WTC11 (cell line): Measurements from ENCODE around the gene ARID4B. TPM values are rescaled to one million over a fixed set of nuclear protein-coding genes. Genes with fewer than 3 reads are reported as not detected.
"Not testable (repeated sequence)": the region's sequence is repeated elsewhere in the genome, so short reads cannot be mapped to it uniquely, and the experiment has no call there.

Experiments used
- ATAC-seq: fragments of 200-7000 bp; cut with Tn5 transposase; 2 replicates; pipeline ENCODE4 v1.10.0; 2021; ENCODE audit warnings: mild to moderate bottlenecking, moderate library complexity
- CTCF ChIA-PET: fragments of 300-600 bp; sonication (Branson Sonifier 250); formaldehyde crosslinking; loops from one replicate; lab custom pipeline; 2021; ENCODE audit warnings: antibody characterized with exemption; lab: Charles Lee
- POLR2A ChIA-PET: fragments of 350-600 bp; sonication (Branson Sonifier 250); formaldehyde crosslinking; loops from one replicate; lab custom pipeline; 2021; ENCODE audit warnings: antibody characterized with exemption; lab: Charles Lee
- DNase-seq: peaks from one replicate; pipeline ENCODE4 v3.0.0; 2021; ENCODE audit warnings: low spot score
- H3K27ac Mint-ChIP-seq: 2 replicates; pipeline ENCODE4 v1.8.0; 2021; ENCODE audit warnings: mixed read lengths
- H3K27me3 Mint-ChIP-seq: 2 replicates; pipeline ENCODE4 v1.8.0; 2021; ENCODE audit warnings: low read depth, mild to moderate bottlenecking, moderate library complexity, mixed read lengths
- H3K36me3 Mint-ChIP-seq: 2 replicates; pipeline ENCODE4 v1.8.0; 2021; ENCODE audit warnings: mixed read lengths
- H3K4me1 Mint-ChIP-seq: 2 replicates; pipeline ENCODE4 v1.8.0; 2022; ENCODE audit warnings: mixed read lengths
- H3K4me3 Mint-ChIP-seq: 2 replicates; pipeline ENCODE4 v1.8.0; 2021; ENCODE audit warnings: mild to moderate bottlenecking, moderate library complexity, mixed read lengths
- H3K9me3 Mint-ChIP-seq: 2 replicates; pipeline ENCODE4 v1.8.0; 2021; ENCODE audit warnings: mixed read lengths
- ATF1 ChIP-seq: sonication (generic); formaldehyde crosslinking; IDR thresholded peaks from 2 replicates; pipeline ENCODE4 v1.8.1; 2023; ENCODE audit warnings: mild to moderate bottlenecking, moderate library complexity, missing genetic modification reagents
- CBFB ChIP-seq: sonication (generic); formaldehyde crosslinking; IDR thresholded peaks from 2 replicates; pipeline ENCODE4 v1.8.1; 2022; ENCODE audit warnings: mild to moderate bottlenecking, low read depth, missing genetic modification reagents
- CREM ChIP-seq: sonication (generic); formaldehyde crosslinking; IDR thresholded peaks from 2 replicates; pipeline ENCODE4 v1.8.1; 2022; ENCODE audit warnings: mild to moderate bottlenecking, missing genetic modification reagents, moderate library complexity
- ETV6 ChIP-seq: sonication (generic); formaldehyde crosslinking; IDR thresholded peaks from 2 replicates; pipeline ENCODE4 v1.8.1; 2022; ENCODE audit warnings: mild to moderate bottlenecking, missing genetic modification reagents
- GABPB1 ChIP-seq: sonication (generic); formaldehyde crosslinking; IDR thresholded peaks from 2 replicates; pipeline ENCODE4 v1.8.1; 2023; ENCODE audit warnings: mild to moderate bottlenecking, missing genetic modification reagents
- GRHL2 ChIP-seq: fragments of 250-450 bp; sonication (Bioruptor Pico); IDR thresholded peaks from 2 replicates; pipeline ENCODE4 v1.8.0; 2022; ENCODE audit warnings: mild to moderate bottlenecking, moderate library complexity; ENCODE audit not compliant: insufficient replicate concordance, severe bottlenecking
- JUN ChIP-seq: sonication (generic); formaldehyde crosslinking; IDR thresholded peaks from 2 replicates; pipeline ENCODE4 v1.8.0; 2023; ENCODE audit warnings: mild to moderate bottlenecking, missing genetic modification reagents
- NR1H2 ChIP-seq: sonication (generic); formaldehyde crosslinking; IDR thresholded peaks from 2 replicates; pipeline ENCODE4 v1.9.0; 2021; ENCODE audit warnings: mild to moderate bottlenecking, moderate library complexity, missing genetic modification reagents
- SMAD3 ChIP-seq: sonication (generic); formaldehyde crosslinking; IDR thresholded peaks from 2 replicates; pipeline ENCODE4 v1.8.0; 2022; ENCODE audit warnings: missing genetic modification reagents, mild to moderate bottlenecking, borderline replicate concordance
- TCF7 ChIP-seq: sonication (generic); formaldehyde crosslinking; IDR thresholded peaks from 2 replicates; pipeline ENCODE4 v1.8.0; 2022; ENCODE audit warnings: mild to moderate bottlenecking, low read depth, missing genetic modification reagents, moderate library complexity
- USF2 ChIP-seq: sonication (generic); formaldehyde crosslinking; IDR thresholded peaks from 2 replicates; pipeline ENCODE4 v1.8.1; 2023; ENCODE audit warnings: mild to moderate bottlenecking, missing genetic modification reagents, moderate library complexity
- ZNF121 ChIP-seq: sonication (generic); formaldehyde crosslinking; IDR thresholded peaks from 2 replicates; pipeline ENCODE4 v1.8.0; 2023; ENCODE audit warnings: missing genetic modification reagents
- total RNA-seq: library from RNA; stranded (reverse); gene quantifications from 3 replicates; pipeline ENCODE4 v1.2.3, GENCODE V29; 2021
- TF ChIP-seq, protein P1 (sequence below): sonication (generic); formaldehyde crosslinking; IDR thresholded peaks from 2 replicates; pipeline ENCODE4 v1.8.1; 2022; ENCODE audit warnings: missing genetic modification reagents, borderline replicate concordance
- TF ChIP-seq, protein P2 (sequence below): sonication (generic); formaldehyde crosslinking; IDR thresholded peaks from 2 replicates; pipeline ENCODE4 v1.8.1; 2023; ENCODE audit warnings: mild to moderate bottlenecking, moderate library complexity, missing genetic modification reagents
- TF ChIP-seq, protein P3 (sequence below): sonication (generic); formaldehyde crosslinking; IDR thresholded peaks from 2 replicates; pipeline ENCODE4 v1.8.1; 2023; ENCODE audit warnings: mild to moderate bottlenecking, missing genetic modification reagents, borderline replicate concordance

ARID4B gene
- total RNA-seq, 1 experiment from 2014 or later, result 35.7 TPM

DNA sequence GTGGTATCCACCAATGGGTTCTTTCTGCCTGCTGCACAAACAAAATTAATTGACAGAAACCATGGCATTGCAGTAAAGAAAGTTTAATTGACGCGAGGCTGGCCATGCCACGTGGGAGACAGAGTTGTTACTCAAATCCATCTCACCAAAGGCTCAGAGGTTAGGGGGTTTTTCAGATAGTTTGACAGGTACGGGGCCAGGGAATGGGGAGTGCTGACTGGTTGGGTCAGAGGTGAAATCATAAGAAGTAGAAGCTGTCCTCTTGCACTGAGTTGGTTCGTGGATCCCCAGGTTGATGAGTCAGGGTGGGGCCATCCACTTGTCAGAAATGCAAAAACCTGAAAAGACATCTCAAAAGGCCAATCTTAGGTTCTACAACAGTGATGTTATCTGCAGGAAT is 38.3 kb upstream of the ARID4B start:
- ChIA-PET POLR2A (interaction anchor here (1.8 kb wide), 1 partner anchor 37 kb away, joined by 18 read pairs; the partner anchor contains the start of genes ARID4B and GGPS1), CTCF (interaction anchor here (1.0 kb wide), 1 partner anchor 262 kb away, joined by 3 read pairs; no protein-coding TSS in a partner anchor)
- H3K9me3 Mint-ChIP-seq, result no peaks in the 10 kb centered on the region
- no peaks in the 10 kb centered on the region; the same call in 1 of the 2 replicates for H3K27me3 Mint-ChIP-seq
- H3K4me3 Mint-ChIP-seq, result peak overlapping the region; percentile 98
- H3K27ac Mint-ChIP-seq, result peak overlapping the region; percentile 57
- no peak for ATAC-seq
- TF ChIP-seq JUN (CRISPR knock-in tag) (no peak), CBFB (CRISPR knock-in tag) (no peak), USF2 (CRISPR knock-in tag) (no peak), GABPB1 (CRISPR knock-in tag) (no peak), TCF7 (CRISPR knock-in tag) (no peak), CREM (CRISPR knock-in tag) (no peak), ATF1 (CRISPR knock-in tag) (no peak), ZNF121 (CRISPR knock-in tag) (no peak), ETV6 (CRISPR knock-in tag) (no peak), NR1H2 (CRISPR knock-in tag) (no peak), GRHL2 (CRISPR knock-in tag) (no peak), SMAD3 (CRISPR knock-in tag) (no peak)
- TF ChIP-seq, protein P1, sequence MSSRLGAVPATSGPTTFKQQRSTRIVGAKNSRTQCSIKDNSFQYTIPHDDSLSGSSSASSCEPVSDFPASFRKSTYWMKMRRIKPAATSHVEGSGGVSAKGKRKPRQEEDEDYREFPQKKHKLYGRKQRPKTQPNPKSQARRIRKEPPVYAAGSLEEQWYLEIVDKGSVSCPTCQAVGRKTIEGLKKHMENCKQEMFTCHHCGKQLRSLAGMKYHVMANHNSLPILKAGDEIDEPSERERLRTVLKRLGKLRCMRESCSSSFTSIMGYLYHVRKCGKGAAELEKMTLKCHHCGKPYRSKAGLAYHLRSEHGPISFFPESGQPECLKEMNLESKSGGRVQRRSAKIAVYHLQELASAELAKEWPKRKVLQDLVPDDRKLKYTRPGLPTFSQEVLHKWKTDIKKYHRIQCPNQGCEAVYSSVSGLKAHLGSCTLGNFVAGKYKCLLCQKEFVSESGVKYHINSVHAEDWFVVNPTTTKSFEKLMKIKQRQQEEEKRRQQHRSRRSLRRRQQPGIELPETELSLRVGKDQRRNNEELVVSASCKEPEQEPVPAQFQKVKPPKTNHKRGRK (CRISPR knock-in tag), result no peak
- TF ChIP-seq, protein P2, sequence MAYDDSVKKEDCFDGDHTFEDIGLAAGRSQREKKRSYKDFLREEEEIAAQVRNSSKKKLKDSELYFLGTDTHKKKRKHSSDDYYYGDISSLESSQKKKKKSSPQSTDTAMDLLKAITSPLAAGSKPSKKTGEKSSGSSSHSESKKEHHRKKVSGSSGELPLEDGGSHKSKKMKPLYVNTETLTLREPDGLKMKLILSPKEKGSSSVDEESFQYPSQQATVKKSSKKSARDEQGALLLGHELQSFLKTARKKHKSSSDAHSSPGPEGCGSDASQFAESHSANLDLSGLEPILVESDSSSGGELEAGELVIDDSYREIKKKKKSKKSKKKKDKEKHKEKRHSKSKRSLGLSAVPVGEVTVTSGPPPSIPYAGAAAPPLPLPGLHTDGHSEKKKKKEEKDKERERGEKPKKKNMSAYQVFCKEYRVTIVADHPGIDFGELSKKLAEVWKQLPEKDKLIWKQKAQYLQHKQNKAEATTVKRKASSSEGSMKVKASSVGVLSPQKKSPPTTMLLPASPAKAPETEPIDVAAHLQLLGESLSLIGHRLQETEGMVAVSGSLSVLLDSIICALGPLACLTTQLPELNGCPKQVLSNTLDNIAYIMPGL (CRISPR knock-in tag), result no peak
- TF ChIP-seq, protein P3, sequence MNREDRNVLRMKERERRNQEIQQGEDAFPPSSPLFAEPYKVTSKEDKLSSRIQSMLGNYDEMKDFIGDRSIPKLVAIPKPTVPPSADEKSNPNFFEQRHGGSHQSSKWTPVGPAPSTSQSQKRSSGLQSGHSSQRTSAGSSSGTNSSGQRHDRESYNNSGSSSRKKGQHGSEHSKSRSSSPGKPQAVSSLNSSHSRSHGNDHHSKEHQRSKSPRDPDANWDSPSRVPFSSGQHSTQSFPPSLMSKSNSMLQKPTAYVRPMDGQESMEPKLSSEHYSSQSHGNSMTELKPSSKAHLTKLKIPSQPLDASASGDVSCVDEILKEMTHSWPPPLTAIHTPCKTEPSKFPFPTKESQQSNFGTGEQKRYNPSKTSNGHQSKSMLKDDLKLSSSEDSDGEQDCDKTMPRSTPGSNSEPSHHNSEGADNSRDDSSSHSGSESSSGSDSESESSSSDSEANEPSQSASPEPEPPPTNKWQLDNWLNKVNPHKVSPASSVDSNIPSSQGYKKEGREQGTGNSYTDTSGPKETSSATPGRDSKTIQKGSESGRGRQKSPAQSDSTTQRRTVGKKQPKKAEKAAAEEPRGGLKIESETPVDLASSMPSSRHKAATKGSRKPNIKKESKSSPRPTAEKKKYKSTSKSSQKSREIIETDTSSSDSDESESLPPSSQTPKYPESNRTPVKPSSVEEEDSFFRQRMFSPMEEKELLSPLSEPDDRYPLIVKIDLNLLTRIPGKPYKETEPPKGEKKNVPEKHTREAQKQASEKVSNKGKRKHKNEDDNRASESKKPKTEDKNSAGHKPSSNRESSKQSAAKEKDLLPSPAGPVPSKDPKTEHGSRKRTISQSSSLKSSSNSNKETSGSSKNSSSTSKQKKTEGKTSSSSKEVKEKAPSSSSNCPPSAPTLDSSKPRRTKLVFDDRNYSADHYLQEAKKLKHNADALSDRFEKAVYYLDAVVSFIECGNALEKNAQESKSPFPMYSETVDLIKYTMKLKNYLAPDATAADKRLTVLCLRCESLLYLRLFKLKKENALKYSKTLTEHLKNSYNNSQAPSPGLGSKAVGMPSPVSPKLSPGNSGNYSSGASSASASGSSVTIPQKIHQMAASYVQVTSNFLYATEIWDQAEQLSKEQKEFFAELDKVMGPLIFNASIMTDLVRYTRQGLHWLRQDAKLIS, result no peak
- H3K36me3 Mint-ChIP-seq, result peaks cover 5% of the 10 kb centered on the region
- no peak for DNase-seq
- H3K4me1 Mint-ChIP-seq, result peaks cover 20% of the 10 kb centered on the region

- H3K36me3 Mint-ChIP-seq, H3K9me3 Mint-ChIP-seq, DNase-seq, H3K4me3 Mint-ChIP-seq, ATAC-seq, POLR2A ChIA-PET, H3K27me3 Mint-ChIP-seq, H3K27ac Mint-ChIP-seq: not testable (repeated sequence)
- CTCF ChIA-PET, result interaction anchor here (0.9 kb wide), 1 partner anchor 51 kb away, joined by 3 read pairs; no protein-coding TSS in a partner anchor
- peaks cover 20% of the 10 kb centered on the region for H3K4me1 Mint-ChIP-seq
Observed at GRCh38 chr1:235364189-235364588, 36.2 kb upstream of the ARID4B start.
